Occipital lobe (tissue), 2 donors: ENCODE results near the gene ALDH3A2. TPM values are rescaled to one million over a fixed set of nuclear protein-coding genes. Genes with fewer than 3 reads are reported as not detected.
"Not testable (repeated sequence)": the region's sequence is repeated elsewhere in the genome, so short reads cannot be mapped to it uniquely, and the experiment has no call there.

Experiments used
- DNase-seq: peaks from one replicate; lab custom pipeline; 2025; lab: John Stamatoyannopoulos, UW
- total RNA-seq: library from RNA; depleted of rRNA; stranded (reverse); fragments of >200 nt; gene quantifications from one replicate; pipeline ENCODE4 v1.2.3, GENCODE V29; 2014

The ALDH3A2 gene
- total RNA-seq, 1 donor from 2014 or later = 96.1 TPM

GRCh38 chr17:19650826-19651225, 2.3 kb downstream of the ALDH3A2 start:
- no peak for DNase-seq

GRCh38 chr17:19651451-19652238, 3.1 kb downstream of the ALDH3A2 start:
- no peak for DNase-seq

GRCh38 chr17:19652595-19652994, 4.0 kb downstream of the ALDH3A2 start:
- no peak for DNase-seq

GRCh38 chr17:19654342-19654886, 5.9 kb downstream of the ALDH3A2 start:
- no peak for DNase-seq

- no peak for DNase-seq
Observed at GRCh38 chr17:19654896-19655295, 6.3 kb downstream of the ALDH3A2 start.

GRCh38 chr17:19656336-19656735, 7.8 kb downstream of the ALDH3A2 start:
- no peak for DNase-seq

- no peak for DNase-seq
Observed at GRCh38 chr17:19656851-19657581, 8.5 kb downstream of the ALDH3A2 start.

GRCh38 chr17:19659366-19660177, 11.0 kb downstream of the ALDH3A2 start:
- DNase-seq = no peak

GRCh38 chr17:19660219-19660870, 11.8 kb downstream of the ALDH3A2 start:
- DNase-seq = no peak

- DNase-seq = no peak
Observed at GRCh38 chr17:19661121-19661520, 12.6 kb downstream of the ALDH3A2 start.

- DNase-seq = no peak
Observed at GRCh38 chr17:19663097-19663496, 14.5 kb downstream of the ALDH3A2 start.

GRCh38 chr17:19664136-19664820, 15.7 kb downstream of the ALDH3A2 start:
- DNase-seq = no peak

- no peak for DNase-seq
Observed at GRCh38 chr17:19664821-19665181, 16.2 kb downstream of the ALDH3A2 start.

GRCh38 chr17:19669680-19670079, 21.1 kb downstream of the ALDH3A2 start:
- not testable (repeated sequence) for DNase-seq

- DNase-seq = no peak
Observed at GRCh38 chr17:19670908-19671307, 22.4 kb downstream of the ALDH3A2 start.

- no peak for DNase-seq
Observed at GRCh38 chr17:19671433-19671832, 22.9 kb downstream of the ALDH3A2 start.

GRCh38 chr17:19672009-19672750, 23.6 kb downstream of the ALDH3A2 start:
- DNase-seq = peak; percentile 12

GRCh38 chr17:19673623-19674022, 25.1 kb downstream of the ALDH3A2 start:
- DNase-seq = no peak

GRCh38 chr17:19676896-19677295, 28.3 kb downstream of the ALDH3A2 start:
- no peak for DNase-seq
